NCI-H2171 (cell line): ENCODE measurements around the gene CBFA2T2.
"Not testable (repeated sequence)": the region's sequence is repeated elsewhere in the genome, so short reads cannot be mapped to it uniquely, and the experiment has no call there.

Source experiments
- DNase-seq: peaks from one replicate; lab custom pipeline; 2025; lab: John Stamatoyannopoulos, UW

Gene CBFA2T2

DNA sequence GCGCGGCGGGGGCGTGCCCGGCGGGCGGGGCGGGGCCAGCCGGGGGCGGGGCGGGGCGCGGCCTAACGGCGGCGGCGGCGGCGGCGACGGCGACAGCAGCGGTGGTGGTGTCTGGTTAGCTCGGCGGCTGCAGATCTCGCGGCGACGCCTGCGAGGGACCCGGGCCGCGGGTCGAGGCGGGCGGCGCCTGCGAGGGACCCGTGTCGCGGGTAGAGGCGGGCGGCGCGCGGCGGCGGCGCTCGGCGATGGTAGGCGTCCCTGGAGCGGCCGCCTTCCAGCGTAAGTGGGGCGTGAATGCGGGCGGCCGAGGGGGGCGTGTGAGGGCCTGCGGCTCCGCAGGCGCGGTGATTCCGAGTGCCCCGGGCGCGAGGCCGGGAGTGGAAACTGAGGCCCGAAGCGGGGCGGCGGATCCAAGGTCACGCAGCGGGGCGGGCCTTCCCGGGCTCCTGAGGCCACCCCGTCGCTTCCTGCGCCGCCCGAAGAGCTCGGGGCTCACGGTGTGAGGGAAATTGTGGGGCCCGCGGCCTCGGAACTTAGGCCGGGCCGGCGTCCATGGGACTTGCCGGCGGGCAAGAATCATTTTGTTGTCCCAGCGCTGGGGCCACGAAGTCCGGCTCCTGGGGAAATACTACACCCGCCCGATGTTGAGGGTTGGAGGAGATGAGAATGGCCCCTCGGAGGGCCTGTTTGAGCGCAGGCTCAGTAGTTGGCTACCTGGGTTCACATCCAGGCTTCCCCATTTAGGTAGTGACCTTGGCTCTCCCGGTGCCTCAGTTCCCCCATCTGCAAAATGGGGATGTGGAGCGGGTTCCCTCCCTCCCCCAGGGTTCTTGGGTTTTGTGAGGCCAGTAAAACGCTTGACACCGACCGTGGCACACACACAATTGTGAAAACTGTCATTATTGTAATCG, at the start of gene CBFA2T2:
Gene CBFA2T2 (plus strand): TSS at position 74 of the 911 bp plus-strand sequence. CDS start 172 bp downstream, at position 246.
- DNase-seq, result no peak

DNA sequence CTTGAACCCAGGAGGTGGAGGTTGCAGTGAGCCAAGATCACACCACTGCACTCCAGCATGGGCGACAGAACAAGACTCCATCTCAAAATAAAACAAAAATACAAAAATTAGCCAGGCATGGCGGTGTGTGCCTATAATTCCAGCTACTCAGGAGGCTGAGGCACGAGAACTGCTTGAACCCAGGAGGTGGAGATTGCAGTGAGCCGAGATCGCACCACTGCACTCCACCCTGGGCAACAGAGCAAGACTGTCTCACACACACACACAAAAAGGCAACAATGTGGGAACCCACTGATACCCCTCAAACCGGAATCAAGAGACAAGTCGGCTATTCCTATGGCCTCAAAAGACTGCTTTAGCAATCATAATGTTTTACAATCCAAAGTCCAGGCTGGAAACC, 49.3 kb upstream of the CBFA2T2 start:
- DNase-seq, result not testable (repeated sequence)

DNA sequence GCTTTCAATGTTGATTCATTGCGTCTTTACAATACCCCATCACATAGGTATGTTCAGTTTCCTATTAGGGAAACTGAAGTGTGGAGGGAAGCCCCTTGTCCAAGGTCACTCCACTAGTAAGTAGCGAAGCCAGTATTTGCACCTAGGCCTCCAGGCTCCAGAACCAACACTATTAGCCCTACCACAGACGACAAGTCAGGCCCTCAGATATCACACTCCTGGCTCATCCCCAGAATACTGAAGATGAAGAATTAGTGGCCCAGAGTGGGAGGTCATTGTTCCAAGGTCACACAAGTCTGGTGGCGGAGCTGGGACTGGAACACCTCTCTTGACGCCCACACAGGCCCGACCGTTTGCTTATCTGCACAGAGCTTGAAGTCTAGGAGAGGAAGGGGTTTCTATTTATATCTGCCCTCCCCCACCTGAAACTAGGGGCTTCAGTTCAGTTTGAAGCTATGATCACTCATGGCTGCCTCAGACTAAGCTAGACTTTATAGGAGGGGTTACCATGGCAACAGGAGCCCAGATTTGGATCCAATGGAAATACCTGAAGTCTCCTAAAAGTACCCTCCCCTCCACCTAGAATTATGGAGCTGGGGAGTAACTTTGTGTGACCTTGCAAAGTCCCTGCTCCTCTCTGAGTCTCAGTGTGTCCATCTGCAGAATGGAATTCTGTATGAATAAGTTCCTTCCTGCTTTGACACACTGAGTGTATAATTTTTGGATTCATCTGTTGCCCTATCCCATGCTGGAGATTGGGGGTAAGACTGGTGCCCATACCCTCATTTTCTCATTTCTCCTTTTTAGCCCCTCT, 48.5 kb upstream of the CBFA2T2 start:
- no peak for DNase-seq

DNA sequence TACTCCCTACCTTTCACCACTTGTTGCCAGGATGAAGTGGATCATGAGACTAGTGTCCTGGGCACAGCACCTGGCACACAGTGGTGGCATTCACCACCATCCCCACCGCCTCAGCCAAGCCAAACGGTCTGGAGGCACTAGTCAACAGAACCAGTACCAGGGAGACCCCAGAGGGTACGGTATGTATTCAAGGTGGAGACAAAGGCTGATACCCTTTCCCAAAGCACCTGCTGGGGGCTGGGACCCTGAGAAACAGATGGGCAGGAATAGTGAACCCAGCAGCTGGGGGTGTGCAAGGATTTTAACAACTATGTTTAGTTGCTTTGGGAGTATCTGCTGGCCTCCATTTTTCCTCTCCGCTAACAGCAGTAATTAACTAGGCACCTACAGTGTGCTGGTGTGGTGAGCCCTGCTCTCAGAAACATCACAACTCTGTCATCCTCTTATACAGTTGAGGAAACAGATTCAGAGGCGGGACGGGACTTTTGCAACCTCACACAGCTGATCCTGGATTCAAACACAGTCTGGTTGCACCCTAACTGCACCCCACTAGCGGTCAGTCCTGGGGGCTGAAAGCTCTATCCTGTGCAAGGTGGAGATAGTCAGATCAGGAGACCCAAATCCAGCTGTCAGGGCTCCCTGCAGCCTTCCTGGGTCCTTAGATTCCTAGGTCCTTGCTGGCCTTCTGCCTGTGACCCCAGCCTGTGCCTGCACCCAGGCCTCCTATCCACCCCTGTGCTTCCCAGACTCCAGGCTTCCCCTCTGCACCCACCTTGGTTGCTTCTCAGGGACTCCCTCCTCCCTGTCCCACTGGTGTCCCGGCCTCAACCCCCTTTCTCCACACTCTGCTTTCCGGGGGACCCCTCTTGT, 47.5 kb upstream of the CBFA2T2 start:
- no peak for DNase-seq

DNA sequence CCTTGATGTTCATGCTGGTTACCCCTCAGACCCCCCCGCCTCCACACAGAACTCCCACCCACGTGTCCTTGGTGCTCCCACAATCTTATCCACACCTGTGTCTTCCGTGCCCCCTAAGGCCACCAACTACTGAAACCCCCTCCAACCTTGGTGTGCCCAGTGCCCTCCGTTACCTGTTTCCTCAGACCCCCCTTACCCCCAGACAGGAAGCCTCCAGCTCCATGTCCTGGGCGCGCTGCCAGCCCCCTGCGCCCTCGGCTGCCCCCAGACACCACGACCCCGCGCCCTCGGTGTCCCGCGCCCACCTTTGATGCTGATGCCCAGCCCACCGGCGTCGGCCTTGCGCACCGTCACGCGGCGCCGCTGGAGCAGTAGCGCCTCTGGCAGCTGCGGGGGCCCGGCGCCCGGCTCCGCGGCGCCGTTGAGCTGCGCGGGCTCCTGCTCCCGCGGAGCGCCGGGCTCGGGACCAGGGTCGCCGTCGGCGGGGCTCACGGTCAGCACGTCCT, 46.8 kb upstream of the CBFA2T2 start:
- peak; percentile 47 for DNase-seq

DNA sequence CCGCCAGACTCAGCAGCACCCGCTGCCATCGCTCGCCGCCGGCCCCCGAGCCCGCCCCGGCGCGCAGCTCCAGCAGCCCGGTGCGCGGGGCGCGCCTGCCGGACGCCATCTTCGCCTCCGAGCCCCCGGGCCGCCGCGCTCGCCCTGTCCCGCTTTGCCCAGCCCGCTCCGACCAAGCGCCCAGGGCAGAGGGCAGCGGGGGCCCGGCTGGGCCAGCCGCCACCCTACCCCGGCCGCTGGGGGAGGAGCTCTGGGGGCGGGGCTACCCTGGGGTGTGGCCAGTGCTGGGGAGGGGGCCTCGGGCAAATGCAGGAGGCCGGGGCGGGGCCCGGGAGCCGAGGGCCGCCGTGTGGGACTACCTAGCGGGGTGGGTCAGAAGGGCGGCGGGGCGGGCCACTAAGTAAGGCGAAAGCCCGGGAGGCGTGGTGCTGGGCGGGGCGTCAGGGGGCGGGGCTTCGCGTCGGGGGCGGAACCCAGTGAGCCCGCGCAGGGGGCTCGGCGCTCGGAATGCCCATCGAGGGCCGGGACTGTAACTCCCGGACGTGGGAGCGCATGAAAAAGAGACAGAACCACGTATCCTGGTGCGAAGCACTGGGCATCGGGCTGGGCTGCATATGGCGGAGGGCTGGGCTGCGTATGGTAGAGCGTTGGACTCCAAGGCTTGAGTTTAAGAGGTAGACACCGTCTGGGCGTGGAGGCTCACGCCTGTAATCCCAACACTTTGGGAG, 46.2 kb upstream of the CBFA2T2 start, which contains the start of gene SNTA1:
Gene SNTA1 (minus strand): TSS at position 252 of the 728 bp plus-strand sequence. CDS start 143 bp downstream, at position 109.
- DNase-seq, result peak; percentile 90

DNA sequence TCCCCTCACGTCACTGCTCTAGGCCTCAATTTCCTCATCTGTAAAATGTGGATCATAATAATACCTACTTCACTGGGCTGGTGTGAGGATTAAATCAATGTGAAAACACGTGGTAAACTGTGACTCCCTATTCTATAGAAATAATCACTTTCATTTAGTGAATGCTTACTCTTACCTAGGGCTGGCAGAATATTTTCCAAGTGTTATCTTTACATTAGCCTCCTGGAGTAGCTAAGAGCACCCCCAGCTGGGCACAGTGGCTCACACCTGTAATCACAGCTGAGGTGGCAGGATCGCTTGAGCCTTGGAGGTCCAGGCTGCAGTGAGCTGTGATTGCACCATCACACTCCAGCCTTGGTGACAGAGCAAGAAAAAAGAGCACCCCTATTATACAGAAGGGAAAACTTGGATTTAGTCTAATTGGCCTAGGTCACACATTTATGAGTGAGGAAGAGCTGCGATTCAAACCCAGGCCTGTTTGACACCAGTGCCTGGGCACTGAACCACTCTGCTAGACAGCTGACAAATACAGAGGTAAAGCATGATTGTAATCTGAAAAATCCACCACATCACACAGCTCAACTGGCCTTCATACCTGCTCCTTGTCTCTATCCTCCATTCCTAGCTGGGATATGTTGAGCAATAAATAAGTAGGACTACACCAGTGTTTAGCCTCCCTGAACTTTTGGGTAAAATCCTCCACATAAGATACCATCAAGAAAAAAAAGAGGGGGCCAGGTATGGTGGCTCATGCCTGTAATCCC, 44.9 kb upstream of the CBFA2T2 start:
- DNase-seq, result no peak

DNA sequence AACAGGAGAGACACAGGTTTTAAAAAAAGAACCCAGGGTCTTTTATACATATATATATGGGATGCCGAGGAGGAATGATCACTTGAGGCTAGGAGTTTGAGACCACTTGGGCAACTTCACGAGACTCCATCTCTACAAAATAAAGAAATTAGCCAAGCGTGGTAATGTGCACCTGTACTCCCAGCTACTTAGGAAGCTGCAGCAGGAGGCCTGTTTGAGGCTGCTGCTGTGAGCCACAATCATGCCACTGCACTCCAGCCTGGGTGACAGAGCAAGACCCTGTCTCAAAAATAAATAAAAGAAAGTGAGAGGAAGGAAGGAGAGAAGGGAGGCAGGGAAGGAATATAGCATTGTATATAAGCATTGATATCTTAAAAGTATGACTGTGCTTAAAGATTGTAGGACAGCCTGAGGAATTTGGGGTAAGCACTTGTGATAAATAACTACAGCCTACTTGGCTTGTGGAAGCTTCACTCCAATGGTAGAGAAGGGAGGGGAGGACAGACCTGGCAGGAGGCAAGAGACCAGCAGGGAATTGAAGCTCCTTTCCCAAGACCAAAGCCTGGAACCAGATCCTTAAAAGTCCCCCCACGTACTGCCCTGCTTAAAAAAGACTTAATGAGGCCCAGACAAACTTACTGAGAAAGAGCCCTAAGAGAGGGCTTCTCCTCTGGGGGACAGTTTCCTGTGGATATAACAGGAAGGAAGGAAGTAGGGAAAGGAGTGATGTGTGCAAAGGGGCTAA, 43.8 kb upstream of the CBFA2T2 start:
- DNase-seq, result peak; percentile 52

DNA sequence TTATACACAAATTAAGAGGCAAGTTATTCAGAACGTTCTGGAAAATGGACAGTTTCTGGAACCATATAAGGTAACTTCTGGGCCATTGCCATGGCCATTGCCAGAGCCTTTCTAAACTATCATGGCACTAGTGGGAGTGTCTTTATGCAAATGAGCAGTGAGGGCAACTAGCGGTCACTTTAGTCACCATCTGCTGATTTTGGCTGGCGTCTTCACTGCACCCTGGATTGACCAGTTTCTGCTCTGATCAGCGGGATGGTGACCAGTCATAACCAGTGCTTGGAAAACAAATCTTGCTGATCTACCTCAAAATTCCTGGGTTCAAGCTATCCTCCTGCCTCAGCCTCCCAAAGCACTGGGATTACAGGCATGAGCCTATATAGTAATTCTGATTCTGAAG, 39.0 kb upstream of the CBFA2T2 start:
- no peak for DNase-seq

DNA sequence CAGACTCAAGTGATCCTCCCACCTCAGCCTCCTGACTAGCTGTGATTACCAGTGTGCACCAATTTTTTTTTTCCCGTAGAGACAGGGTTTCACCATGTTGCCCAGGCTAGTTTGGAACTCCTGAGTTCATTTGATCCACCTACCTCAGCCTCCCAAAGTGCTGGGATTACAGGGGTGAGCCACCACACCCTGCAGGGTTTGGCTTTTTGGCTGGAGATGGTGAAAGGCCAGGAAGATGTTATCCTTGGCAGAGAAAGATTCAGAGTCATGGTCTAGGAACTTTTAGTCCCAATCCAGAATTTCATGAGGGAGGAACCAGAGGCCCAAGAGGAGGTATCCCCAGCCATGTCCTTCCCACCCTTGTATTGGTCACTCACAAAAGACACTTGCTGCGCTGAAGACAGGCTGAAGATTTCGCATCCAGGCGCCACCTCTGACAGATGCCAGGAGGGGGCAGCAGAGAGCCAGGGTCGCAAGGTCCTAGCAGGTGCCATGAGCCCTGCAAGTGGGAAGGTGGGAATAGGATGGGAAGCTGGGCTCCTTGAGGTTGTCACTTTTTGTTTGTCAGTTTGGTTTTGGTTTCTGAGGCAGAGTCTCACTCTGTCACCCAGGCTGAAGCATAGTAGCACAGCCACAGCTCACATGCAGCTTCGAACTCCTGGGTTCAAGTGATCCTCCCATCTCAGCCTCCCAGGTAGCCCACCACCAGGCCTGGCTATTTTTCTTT, 32.8 kb upstream of the CBFA2T2 start:
- DNase-seq, result peak; percentile 72

DNA sequence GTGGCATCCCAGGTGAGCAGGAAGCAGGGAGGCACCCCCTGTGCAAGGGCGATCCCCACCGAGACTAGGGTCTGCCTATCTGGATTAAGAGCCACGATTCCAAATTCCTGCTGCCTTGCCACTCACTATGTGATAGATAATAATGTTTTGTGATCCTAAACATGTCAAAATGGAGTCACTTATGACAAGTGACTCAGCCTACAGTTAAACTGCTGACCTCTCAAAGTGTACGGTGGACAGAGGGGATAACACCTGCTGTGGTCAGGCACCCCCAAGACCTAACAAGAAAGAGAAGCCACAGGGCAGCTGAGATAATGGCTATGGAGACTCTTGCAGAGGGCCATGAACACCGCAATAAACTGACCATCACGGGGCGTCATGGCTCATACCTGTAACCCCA, 30.3 kb upstream of the CBFA2T2 start:
- no peak for DNase-seq

DNA sequence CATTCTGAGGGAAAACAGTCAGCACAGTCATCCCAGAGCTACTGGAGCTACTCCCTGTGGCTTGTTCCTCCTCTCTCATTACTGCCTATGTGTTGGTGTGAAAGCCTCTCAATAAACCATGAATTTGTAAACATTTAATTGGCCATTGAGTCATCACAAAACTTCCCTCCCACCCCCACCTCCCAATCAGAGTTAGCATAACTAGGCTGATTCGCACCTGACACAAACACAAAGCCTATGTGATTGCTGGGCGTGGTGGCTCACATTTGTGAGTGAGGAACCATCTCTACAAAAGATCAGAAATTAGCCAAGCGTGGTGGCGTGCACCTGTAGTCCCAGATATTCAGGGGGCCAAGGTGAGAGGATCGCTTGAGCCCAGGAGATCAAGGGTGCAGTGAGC, 29.2 kb upstream of the CBFA2T2 start:
- DNase-seq, result no peak

DNA sequence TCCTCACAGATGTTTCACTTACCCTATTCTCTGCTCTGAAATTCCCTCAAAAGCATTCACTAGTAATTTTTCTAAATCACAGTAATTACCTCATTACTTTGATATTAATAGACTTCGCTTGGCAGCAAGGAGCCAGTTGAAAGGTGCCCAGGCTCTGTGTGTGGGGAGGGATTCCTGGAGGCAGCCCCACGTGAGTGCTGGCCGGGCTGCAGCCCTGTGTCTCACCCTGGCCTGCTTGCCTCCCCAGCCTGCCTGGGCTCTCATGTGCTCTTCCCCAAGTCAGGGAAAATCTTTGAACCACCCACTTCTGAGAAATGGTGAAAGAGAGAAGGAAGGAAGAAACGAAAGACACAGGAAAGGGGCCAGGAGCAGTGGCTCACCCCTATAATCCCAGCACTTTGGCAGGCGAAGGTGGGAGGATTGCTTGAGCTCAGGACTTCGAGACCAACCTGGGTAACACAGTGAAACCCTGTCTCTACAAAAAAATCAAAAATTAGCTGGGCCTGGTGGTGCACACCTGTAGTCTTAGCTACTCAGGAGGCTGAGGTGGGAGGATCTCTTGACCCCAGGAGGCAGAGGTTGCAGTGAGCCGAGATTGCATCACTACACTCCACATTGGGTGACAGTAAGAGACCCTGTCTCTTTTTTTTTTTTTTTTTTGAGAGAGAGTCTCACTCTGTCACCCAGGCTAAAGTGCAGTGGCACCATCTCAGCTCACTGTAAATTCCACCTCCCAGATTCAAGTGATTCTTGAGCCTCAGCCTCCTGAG, 26.4 kb upstream of the CBFA2T2 start:
- no peak for DNase-seq

DNA sequence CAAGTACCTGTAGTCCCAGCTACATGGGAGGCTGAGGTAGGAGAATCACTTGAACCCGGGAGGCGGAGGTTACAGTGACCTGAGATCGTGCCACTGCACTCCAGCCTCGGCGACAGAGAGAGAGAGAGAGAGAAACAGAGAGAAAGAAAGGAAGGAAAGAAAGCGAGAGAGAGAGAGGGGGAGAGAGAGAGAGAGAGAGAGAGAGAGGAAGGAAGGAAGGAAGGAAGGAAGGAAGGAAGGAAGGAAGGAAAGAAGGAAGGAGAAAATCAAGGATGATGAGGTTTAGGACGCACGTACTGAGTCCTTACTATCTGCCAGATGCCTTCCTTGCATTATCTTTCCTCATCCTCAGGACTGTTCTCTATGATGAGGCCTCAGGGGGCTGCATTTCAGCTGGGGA, 25.1 kb upstream of the CBFA2T2 start:
- not testable (repeated sequence) for DNase-seq

DNA sequence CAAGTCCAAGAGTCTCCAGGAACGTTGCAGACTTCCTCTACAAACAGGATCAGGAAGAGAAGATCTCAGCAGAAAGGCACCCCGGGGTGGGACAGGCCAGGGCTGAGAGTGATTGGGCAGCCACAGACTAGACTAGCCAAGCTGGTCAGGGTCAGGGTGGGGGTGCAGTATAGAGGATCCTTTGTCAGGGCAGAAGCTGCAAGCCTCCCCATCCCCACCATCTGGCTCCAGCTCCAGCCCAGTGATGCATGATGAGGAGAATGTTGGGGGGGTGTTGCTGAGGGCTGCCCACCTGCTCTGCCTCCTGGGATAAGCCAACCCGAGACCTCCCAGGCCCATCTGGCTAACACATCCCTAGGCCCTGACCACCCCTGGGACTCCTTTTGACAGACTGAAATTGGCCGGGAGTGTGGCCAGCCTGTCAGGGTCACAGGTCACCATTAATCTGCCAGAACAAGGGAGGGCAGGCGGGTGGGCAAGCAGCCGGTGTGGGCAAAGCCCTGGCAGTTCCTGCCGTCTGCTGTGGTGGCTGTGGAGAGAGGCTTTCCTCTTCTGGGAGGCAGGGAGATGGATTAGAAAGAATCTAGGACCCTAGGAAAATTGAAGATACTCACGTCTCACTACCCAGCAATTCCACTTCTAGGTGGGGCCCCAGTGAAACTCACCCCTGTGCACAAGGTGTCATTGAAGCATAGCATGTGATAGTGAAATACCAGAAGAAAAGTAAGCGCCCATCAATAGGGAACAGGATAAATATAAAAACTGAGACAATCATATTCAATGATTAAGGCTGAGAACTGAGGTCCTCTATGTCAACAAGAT, 24.2 kb upstream of the CBFA2T2 start:
- DNase-seq, result peak; percentile 96

DNA sequence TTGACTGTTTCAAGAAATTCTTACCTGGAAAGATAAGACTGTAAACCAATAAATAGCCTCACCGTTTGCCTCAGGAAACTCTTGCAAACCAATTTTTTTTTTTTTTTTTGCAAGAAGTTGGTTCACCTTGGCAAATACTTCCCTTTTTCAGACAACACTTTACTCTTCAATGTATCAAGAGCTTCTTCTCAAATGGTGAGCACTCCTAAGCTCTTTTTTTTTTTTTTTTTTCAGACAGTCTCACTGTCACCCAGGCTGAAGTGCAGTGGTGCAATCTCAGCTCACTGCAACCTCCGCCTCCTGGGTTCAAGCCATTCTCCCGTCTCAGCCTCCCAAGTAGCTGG, 23.6 kb upstream of the CBFA2T2 start:
- DNase-seq, result no peak

DNA sequence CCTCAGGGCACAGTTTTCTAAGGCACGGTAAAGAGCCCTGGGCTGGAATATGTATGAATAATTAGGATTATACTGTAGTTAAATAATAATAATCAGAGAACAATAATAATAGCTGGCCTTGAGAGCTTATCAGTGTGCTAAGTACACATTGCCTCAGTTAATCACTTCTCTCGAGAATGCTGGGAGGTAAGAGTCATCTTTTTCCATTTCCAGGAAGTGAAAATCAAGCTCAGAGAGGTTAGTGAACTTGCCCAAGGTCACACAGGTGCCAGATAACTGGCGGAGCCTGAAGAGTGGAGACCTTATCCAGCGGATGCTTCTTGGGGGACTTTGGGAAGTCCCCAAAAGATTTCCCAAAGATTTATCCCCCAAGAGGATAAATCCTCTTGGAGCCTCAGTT, 19.4 kb upstream of the CBFA2T2 start:
- no peak for DNase-seq
